ENCODE measurements around the gene NKX6-2.

DNA sequence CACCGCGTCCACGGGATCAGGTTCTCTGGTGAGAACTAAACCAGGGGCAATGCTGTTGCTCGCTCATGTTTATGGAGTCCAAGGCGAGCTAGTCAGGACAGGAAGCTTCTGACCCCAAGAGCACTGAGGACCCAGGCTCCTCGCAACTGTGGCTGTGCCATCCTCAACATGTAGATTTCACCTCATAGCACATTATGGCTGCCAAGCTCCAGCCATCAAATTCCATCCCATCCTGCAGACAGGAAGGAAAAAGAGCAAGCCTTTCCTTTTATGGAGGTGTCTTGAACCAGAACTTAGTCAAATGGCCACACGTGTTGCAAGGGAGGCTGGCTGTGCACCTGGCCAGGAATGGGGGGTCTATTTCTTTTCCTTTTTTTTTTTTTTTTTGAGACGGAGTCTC, 16.1 kb upstream of the NKX6-2 start:
- TF ChIP-seq, protein P1, sequence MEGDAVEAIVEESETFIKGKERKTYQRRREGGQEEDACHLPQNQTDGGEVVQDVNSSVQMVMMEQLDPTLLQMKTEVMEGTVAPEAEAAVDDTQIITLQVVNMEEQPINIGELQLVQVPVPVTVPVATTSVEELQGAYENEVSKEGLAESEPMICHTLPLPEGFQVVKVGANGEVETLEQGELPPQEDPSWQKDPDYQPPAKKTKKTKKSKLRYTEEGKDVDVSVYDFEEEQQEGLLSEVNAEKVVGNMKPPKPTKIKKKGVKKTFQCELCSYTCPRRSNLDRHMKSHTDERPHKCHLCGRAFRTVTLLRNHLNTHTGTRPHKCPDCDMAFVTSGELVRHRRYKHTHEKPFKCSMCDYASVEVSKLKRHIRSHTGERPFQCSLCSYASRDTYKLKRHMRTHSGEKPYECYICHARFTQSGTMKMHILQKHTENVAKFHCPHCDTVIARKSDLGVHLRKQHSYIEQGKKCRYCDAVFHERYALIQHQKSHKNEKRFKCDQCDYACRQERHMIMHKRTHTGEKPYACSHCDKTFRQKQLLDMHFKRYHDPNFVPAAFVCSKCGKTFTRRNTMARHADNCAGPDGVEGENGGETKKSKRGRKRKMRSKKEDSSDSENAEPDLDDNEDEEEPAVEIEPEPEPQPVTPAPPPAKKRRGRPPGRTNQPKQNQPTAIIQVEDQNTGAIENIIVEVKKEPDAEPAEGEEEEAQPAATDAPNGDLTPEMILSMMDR (IDR thresholded peaks at IDR 0.05; ENCODE audit: low read depth, low read length), result no peak
- TF ChIP-seq, protein P2, sequence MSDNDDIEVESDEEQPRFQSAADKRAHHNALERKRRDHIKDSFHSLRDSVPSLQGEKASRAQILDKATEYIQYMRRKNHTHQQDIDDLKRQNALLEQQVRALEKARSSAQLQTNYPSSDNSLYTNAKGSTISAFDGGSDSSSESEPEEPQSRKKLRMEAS (IDR thresholded peaks at IDR 0.05; ENCODE audit: low read depth, low read length), result no peak
- TF ChIP-seq POLR2A (IDR thresholded peaks at IDR 0.05; ENCODE audit: extremely low read depth, insufficient read length), result no peak
- TF ChIP-seq MYC (IDR thresholded peaks at IDR 0.05; ENCODE audit: low read depth, low read length), result no peak
